Jurkat, Clone E6-1 (cell line): ENCODE results near the gene TBKBP1.
A peak's percentile ranks its signal among the peaks of the same experiment; 100 is the strongest.

ENCODE experiments used
- DNase-seq: peaks from one replicate; pipeline ENCODE4 v3.0.0-alpha.2; 2011; ENCODE audit warnings: low read depth, low spot score
- H3K4me3 ChIP-seq: 2 replicates; pipeline ENCODE4 v1.5.1; 2011; ENCODE audit warnings: mild to moderate bottlenecking, low read length, control low read depth, moderate library complexity

Gene TBKBP1

GRCh38 chr17:47742319-47743181 lies 48.6 kb downstream of the TBKBP1 start:
- DNase-seq = peak; percentile 30
- H3K4me3 ChIP-seq = no peak overlapping the region

- DNase-seq = peak; percentile 54
- no peak overlapping the region for H3K4me3 ChIP-seq
Observed at GRCh38 chr17:47744168-47745036, 50.4 kb downstream of the TBKBP1 start.

DNA sequence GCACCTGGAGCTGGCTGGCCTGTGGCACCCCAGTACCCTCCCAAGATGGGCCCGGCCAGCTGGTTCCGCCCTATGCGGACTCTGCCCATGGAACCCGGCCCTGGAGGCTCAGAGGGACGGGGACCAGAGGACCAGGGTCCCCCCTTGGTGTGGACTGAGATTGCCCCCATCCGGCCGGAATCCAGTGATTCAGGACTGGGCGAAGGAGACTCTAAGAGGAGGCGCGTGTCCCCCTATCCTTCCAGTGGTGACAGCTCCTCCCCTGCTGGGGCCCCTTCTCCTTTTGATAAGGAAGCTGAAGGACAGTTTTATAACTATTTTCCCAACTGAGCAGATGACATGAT lies 51.0 kb downstream of the TBKBP1 start:
- DNase-seq = no peak
- H3K4me3 ChIP-seq = no peak overlapping the region

GRCh38 chr17:47751471-47751870 lies 57.5 kb downstream of the TBKBP1 start:
- H3K4me3 ChIP-seq = no peak overlapping the region
- DNase-seq = no peak

- H3K4me3 ChIP-seq = no peak overlapping the region
- DNase-seq = no peak
Observed at GRCh38 chr17:47757386-47757785, 63.4 kb downstream of the TBKBP1 start.

GRCh38 chr17:47760409-47761140 lies 66.6 kb downstream of the TBKBP1 start:
- H3K4me3 ChIP-seq = no peak overlapping the region
- DNase-seq = no peak
